Heart right ventricle (tissue), 16 donors: ENCODE results near the gene DZIP1L. TPM values are rescaled to one million over a fixed set of nuclear protein-coding genes. Genes with fewer than 3 reads are reported as not detected.
A peak's percentile ranks its signal among the peaks of the same experiment; 100 is the strongest.

ENCODE experiments used
- ATAC-seq, 8 donors: fragments of 200-7000 bp; cut with Tn5 transposase; one replicate each; pipeline ENCODE4 v1.9.1; 2020; ENCODE audit warnings: mild to moderate bottlenecking in 8 of 8, moderate library complexity in 8 of 8, moderate number of reproducible peaks in 1 of 8
- DNase-seq, 2 donors: peaks; one replicate each; pipeline ENCODE4 v3.0.0-alpha.2; 2020
- H3K27ac ChIP-seq, 10 donors: fragments of 200-600 bp; sonication (generic) in 2 of 10; one replicate each; pipeline versions ENCODE4 v1.5.0 to v1.8.0; 2020 to 2022; ENCODE audit warnings: mild to moderate bottlenecking in 3 of 10
- H3K27me3 ChIP-seq, 7 donors: fragments of 200-600 bp; one replicate each; pipeline ENCODE4 v1.8.0; 2021 to 2022; ENCODE audit warnings: mild to moderate bottlenecking in 2 of 7
- H3K36me3 ChIP-seq, 9 donors: fragments of 200-600 bp; sonication (generic) in 1 of 9; one replicate each; pipeline versions ENCODE4 v1.5.0 to v1.8.0; 2020 to 2022; ENCODE audit warnings: mild to moderate bottlenecking in 2 of 9
- H3K4me1 ChIP-seq, 9 donors: fragments of 200-600 bp; sonication (generic) in 1 of 9; one replicate each; pipeline versions ENCODE4 v1.5.0 to v1.8.0; 2020 to 2022; ENCODE audit warnings: mild to moderate bottlenecking in 4 of 9
- H3K4me3 ChIP-seq, 10 donors: fragments of 200-600 bp; sonication (generic) in 2 of 10; one replicate each; pipeline versions ENCODE4 v1.5.0 to v1.8.0; 2020 to 2022; ENCODE audit warnings: mild to moderate bottlenecking in 7 of 10, moderate library complexity in 2 of 10
- H3K9me3 ChIP-seq, 11 donors: fragments of 200-600 bp in 10 of 11; sonication (generic) in 2 of 11; one replicate each; pipeline versions ENCODE4 v1.5.0 to v1.8.0; 2013 to 2022; ENCODE audit warnings: mild to moderate bottlenecking in 2 of 11, control low read depth in 1 of 11, moderate library complexity in 1 of 11
- WGBS, 2 donors: extraction: QIAGEN DNeasy Blood & Tissue Kit; methylation state at CpG; one replicate each; pipeline ENCODE4 v1.1.7; 2013; ENCODE audit warnings: inconsistent platforms in 1 of 2; 5-methylcytosine and 5-hydroxymethylcytosine counted together
- intact Hi-C, 10 donors: fragments of 100-400 bp; cut with DNase I; formaldehyde crosslinking; loops; one replicate each; pipeline versions ENCODE4 v1.11.1 to v1.14.2; 2022
- polyA plus RNA-seq, 2 donors: library from polyadenylated mRNA; stranded (reverse); fragments of 200-250 nt; gene quantifications; one replicate each; pipeline ENCODE4 v1.2.3, GENCODE V29; 2013
- total RNA-seq, 10 donors: library from RNA; stranded (reverse); fragmentation: NEBNext Ultra II Directional in 3 of 10; extraction: Animal tissue kit (Norgen Biotek cat#: 25700) in 3 of 10; gene quantifications; one replicate each; pipeline versions ENCODE4 v1.2.1 to v1.2.4, GENCODE V29; 2021 to 2023
- TF ChIP-seq, protein P1 (sequence below), 9 donors: fragments of 200-600 bp; sonication (generic) in 2 of 9; IDR thresholded peaks; one replicate each; pipeline versions ENCODE4 v1.5.0 to v1.8.0; 2021 to 2022; ENCODE audit warnings: antibody characterized with exemption in 9 of 9, mild to moderate bottlenecking in 5 of 9, moderate library complexity in 1 of 9
- donor health status: Arrhythmogenic right ventricular cardiomyopathy.
- donor health status: ischemic (EF 13 %, LVEDD 7.1; RV severe dilation, severe dysfunction).
- donor health status: healthy with polysubstance abuse.
- donor health status: DM: no; HTN: yes; CAD: no.
- donor health status: DM: no; HTN: no; CAD: no.
- donor health status: ischemic (EF 25% LVEDD 6.9; RV normal size, moderate dysfunction).
- donor health status: ischemic (EF 25% LVEDD 5.7; RV mildly dilated, moderate dysfunction).
- donor health status: healthy.
- donor health status: DM: yes; HTN: yes; CAD: no.
- donor health status: Ischemic cardiomyopathy.
- donor health status: ischemic (EF 35%, LVEDD 5.7; RV mildly dilated, moderate dysfunction).
- donor health status: nonischemic (EF 11% LVEDD 7.7; RV severe dilation, severe dysfunction).
- donor health status: DM: yes; HTN: yes; CAD: no.
- donor health status: PGD.
- donor health status: ischemic (EF 29% LVEDD 5.4; RV normal size, mild dysfunction).
- donor health status: nonischemic (EF 23%, LVEDD 6.1; RV moderate dilation, normal function).

The DZIP1L gene
- total and polyA plus RNA-seq, 12 donors, result 1.9 to 5.5 (median 3.8) TPM

DNA sequence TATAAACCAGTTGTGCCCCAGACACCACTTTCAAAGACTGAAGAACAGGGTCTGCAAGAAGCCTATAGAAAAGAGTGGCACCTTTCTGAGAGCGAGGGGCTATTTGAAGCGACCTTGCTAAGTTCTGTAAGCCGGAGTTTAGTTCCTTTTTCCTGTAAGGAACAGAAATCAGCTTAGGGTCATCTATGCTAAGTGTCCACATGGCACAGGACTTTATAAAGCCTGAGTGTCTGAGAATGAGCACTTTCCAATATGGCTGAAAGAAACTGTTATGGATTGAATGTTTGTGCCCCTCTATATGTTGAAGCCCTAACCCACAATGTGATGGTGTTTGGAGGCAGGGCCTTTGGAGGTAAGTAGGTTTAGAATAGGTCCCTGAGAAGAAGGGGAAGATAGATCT, 20.8 kb upstream of the DZIP1L start:
- Histone ChIP-seq H3K4me3 (no peak overlapping the region), H3K27ac (peak overlapping the region in 1 of 10 donors; percentile 86), H3K36me3 (no peaks in the 10 kb centered on the region), H3K9me3 (no peaks in the 10 kb centered on the region), H3K4me1 (peaks cover 0 to 51% (median 0%) of the 10 kb centered on the region in 9 donors), H3K27me3 (no peaks in the 10 kb centered on the region)
- ATAC-seq (peak in 3 of 8 donors; percentile 37 to 42 (median 42)), DNase-seq (no peak)
- TF ChIP-seq, protein P1, sequence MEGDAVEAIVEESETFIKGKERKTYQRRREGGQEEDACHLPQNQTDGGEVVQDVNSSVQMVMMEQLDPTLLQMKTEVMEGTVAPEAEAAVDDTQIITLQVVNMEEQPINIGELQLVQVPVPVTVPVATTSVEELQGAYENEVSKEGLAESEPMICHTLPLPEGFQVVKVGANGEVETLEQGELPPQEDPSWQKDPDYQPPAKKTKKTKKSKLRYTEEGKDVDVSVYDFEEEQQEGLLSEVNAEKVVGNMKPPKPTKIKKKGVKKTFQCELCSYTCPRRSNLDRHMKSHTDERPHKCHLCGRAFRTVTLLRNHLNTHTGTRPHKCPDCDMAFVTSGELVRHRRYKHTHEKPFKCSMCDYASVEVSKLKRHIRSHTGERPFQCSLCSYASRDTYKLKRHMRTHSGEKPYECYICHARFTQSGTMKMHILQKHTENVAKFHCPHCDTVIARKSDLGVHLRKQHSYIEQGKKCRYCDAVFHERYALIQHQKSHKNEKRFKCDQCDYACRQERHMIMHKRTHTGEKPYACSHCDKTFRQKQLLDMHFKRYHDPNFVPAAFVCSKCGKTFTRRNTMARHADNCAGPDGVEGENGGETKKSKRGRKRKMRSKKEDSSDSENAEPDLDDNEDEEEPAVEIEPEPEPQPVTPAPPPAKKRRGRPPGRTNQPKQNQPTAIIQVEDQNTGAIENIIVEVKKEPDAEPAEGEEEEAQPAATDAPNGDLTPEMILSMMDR (IDR thresholded peaks at IDR 0.05), result no peak
- intact Hi-C loops, result no loop called here
- WGBS, 2 donors, result 68 to 74% methylated on average over 3 of the region's 3 CpGs

DNA sequence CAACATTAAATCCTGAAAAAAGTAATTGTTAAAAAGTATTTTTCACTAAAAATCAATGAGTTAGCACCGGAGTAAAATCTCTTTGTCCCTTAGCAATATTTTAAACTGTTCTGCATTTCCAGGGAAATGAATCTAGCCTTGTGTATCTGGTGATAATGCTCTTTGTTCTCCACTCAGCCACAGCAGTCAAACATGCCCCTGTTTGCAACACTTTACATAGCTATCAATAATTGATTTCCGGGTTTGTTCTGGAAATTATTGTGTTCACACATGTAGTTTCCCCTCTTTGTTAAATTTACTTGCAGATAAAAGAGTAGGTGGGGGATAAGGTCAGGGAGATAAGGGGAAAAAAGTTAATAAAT, 20.4 kb upstream of the DZIP1L start:
- Histone ChIP-seq H3K9me3 (no peaks in the 10 kb centered on the region), H3K4me1 (peaks cover 0 to 51% (median 0%) of the 10 kb centered on the region in 9 donors), H3K27me3 (no peaks in the 10 kb centered on the region), H3K4me3 (no peak overlapping the region), H3K36me3 (no peaks in the 10 kb centered on the region), H3K27ac (peak overlapping the region in 1 of 10 donors; percentile 86)
- WGBS, 2 donors, result 56 to 69% methylated on average over 2 of the region's 2 CpGs
- no peak for ATAC-seq
- TF ChIP-seq, protein P1 (IDR thresholded peaks at IDR 0.05), result no peak
- DNase-seq, result no peak
- intact Hi-C loops, result no loop called here

DNA sequence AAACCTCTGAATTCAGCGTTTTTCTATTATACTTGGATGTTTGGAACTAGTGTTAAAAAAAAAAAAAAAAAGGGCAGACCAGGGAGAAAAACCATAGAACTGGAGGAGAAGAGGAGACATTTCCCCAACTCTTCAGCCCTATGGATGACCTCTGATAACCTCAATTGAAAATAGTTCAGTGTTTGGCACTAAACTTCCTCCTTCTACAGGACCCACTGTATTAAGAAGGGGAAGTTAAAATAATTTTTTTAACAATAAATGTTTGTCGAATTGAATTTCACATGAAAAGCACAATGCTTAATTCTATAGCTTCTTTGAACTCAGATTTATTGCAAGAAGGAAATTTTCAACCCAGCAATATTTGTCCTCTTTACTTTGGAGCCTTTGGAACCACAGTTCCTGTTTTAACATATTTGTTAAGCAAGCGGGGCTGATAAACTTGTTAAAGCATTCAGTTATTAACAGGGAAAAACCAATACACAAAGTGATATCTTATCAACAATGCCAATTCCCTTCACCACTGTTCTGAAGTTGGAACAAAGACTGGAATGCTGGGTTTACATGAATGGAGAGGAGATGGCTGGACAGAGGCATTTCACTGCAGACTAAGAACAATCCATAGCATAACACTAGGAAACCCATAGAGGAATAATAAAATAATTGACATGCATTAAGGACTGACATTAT, 19.9 kb upstream of the DZIP1L start:
- Histone ChIP-seq H3K27ac (peak overlapping the region in 1 of 10 donors; percentile 86), H3K27me3 (no peaks in the 10 kb centered on the region), H3K36me3 (no peaks in the 10 kb centered on the region), H3K4me1 (peaks cover 0 to 51% (median 0%) of the 10 kb centered on the region in 9 donors), H3K4me3 (no peak overlapping the region), H3K9me3 (no peaks in the 10 kb centered on the region)
- intact Hi-C loops, result no loop called here
- ATAC-seq (peak in 2 of 8 donors; percentile 53 to 65), DNase-seq (no peak)
- WGBS, 2 donors, result 64 to 70% methylated on average over 3 of the region's 3 CpGs
- TF ChIP-seq, protein P1 (IDR thresholded peaks at IDR 0.05), result no peak

DNA sequence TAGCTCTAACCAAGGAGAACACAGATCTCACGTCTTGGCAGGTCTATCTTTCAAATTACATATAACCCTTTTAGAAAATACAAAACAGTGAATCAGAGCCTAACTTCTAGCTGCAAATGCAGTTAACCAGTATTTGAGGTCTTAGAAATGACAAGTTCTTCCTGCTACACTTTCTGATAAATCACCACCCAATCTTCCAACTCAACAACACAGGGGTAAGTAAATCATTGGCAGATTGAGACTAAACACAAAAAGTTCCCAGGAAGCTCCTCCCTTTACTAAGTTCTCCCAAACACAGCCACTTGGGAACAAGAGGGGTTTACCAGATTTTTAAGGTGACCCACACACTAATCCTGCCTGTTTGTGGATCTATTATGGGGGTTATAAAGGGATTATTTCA, 16.8 kb upstream of the DZIP1L start, which contains the start of gene A4GNT:
Gene A4GNT, minus strand, starts transcription at position 152 of the 400 bp plus-strand sequence. CDS start 1,134 bp downstream, outside the sequence.
- TF ChIP-seq, protein P1 (IDR thresholded peaks at IDR 0.05), result no peak
- Histone ChIP-seq H3K4me1 (peaks cover 0 to 31% (median 0%) of the 10 kb centered on the region in 9 donors), H3K27ac (no peak within 1 kb of the TSS), H3K36me3 (no peaks in the 10 kb centered on the region), H3K27me3 (no peaks in the 10 kb centered on the region), H3K9me3 (no peaks in the 10 kb centered on the region), H3K4me3 (no peak within 1 kb of the TSS)
- no peak for DNase-seq
- intact Hi-C loops, result no loop called here
- WGBS, 2 donors, result 68 to 89% methylated on average over 1 of the region's 1 CpG
- no peak for ATAC-seq
